ENCODE data around the gene BRD1. TPM values are rescaled to one million over a fixed set of nuclear protein-coding genes. Genes with fewer than 3 reads are reported as not detected.

The BRD1 gene
- polyA plus RNA-seq, 1 experiment, result 4.6 TPM

GRCh38 chr22:49829044-49829853, 1.6 kb upstream of the BRD1 start:
- ChIA-PET POLR2A (no interaction called here), CTCF (interaction anchor here (0.9 kb wide), 1 partner anchor 16 kb away, joined by 4 read pairs; no protein-coding TSS in a partner anchor)
- Histone ChIP-seq H3K4me3 (ENCODE audit: low read depth, low read length) (no peak overlapping the region), H3K27me3 (ENCODE audit: control insufficient read depth, insufficient read depth, low read length) (no peaks in the 10 kb centered on the region; the same call in 1 of the 2 replicates), H3K36me3 (ENCODE audit: control insufficient read depth, insufficient read depth, low read length) (no peaks in the 10 kb centered on the region)
- no peak for DNase-seq (ENCODE audit: low read depth)
- TF ChIP-seq CTCF (IDR thresholded peaks at IDR 0.05; ENCODE audit: insufficient read depth, low read depth, low read length), result no peak

GRCh38 chr22:49828599-49828965, 909 bp upstream of the BRD1 start:
- ChIA-PET POLR2A (no interaction called here), CTCF (no interaction called here)

GRCh38 chr22:49827271-49827852, 311 bp downstream of the BRD1 start:
- no peaks in the 10 kb centered on the region for H3K27me3 ChIP-seq (ENCODE audit: control insufficient read depth, insufficient read depth, low read length)
- ChIA-PET CTCF (no interaction called here), POLR2A (no interaction called here)
- DNase-seq (ENCODE audit: low read depth), result no peak
- TF ChIP-seq CTCF (IDR thresholded peaks at IDR 0.05; ENCODE audit: insufficient read depth, low read depth, low read length), result no peak
- peak overlapping the region; percentile 80 for H3K4me3 ChIP-seq (ENCODE audit: low read depth, low read length)
- peaks cover 10% of the 10 kb centered on the region for H3K36me3 ChIP-seq (ENCODE audit: control insufficient read depth, insufficient read depth, low read length)

More at GRCh38 chr22:49828599-49828965, 909 bp upstream of the BRD1 start:
- no peak for DNase-seq (ENCODE audit: low read depth)
- TF ChIP-seq CTCF (IDR thresholded peaks at IDR 0.05; ENCODE audit: insufficient read depth, low read depth, low read length), result no peak
- H3K27me3 ChIP-seq (ENCODE audit: control insufficient read depth, insufficient read depth, low read length), result no peaks in the 10 kb centered on the region; the same call in 1 of the 2 replicates
- peaks cover under 1% of the 10 kb centered on the region; the same call in 1 of the 2 replicates for H3K36me3 ChIP-seq (ENCODE audit: control insufficient read depth, insufficient read depth, low read length)
- no peak overlapping the region for H3K4me3 ChIP-seq (ENCODE audit: low read depth, low read length)

GRCh38 chr22:49826603-49827270, 936 bp downstream of the BRD1 start:
- Histone ChIP-seq H3K27me3 (ENCODE audit: control insufficient read depth, insufficient read depth, low read length) (no peaks in the 10 kb centered on the region), H3K4me3 (ENCODE audit: low read depth, low read length) (peak overlapping the region; percentile 80), H3K36me3 (ENCODE audit: control insufficient read depth, insufficient read depth, low read length) (peaks cover 10% of the 10 kb centered on the region)
- CTCF ChIA-PET, result interaction anchor here (1.3 kb wide), 1 partner anchor 36 kb away, joined by 4 read pairs; no protein-coding TSS in a partner anchor
- POLR2A ChIA-PET, result interaction anchor here (0.6 kb wide), 1 partner anchor 136 kb away, joined by 3 read pairs; no protein-coding TSS in a partner anchor
- DNase-seq (ENCODE audit: low read depth), result no peak
- TF ChIP-seq CTCF (IDR thresholded peaks at IDR 0.05; ENCODE audit: insufficient read depth, low read depth, low read length), result no peak

Data from BJ (cell line).